Left lobe of liver (tissue), 2 donors: Measurements from ENCODE around the gene TCFL5. TPM values are rescaled to one million over a fixed set of nuclear protein-coding genes. Genes with fewer than 3 reads are reported as not detected.
A peak's percentile ranks its signal among the peaks of the same experiment; 100 is the strongest.

Source experiments
- ATAC-seq: fragments of 200-7000 bp; cut with Tn5 transposase; one replicate; pipeline ENCODE4 v1.9.1; 2020; ENCODE audit warnings: mild to moderate bottlenecking, moderate library complexity
- DNase-seq: peaks from one replicate; pipeline ENCODE4 v3.0.0-alpha.2; 2020; ENCODE audit warnings: low spot score
- total RNA-seq: library from RNA; stranded (reverse); gene quantifications from one replicate; pipeline ENCODE4 v1.2.1, GENCODE V29; 2021
- donor health status: DM: no; HTN: no; CAD: no; lungs with moderate emphysema.
- donor health status: DM: no; HTN: yes; CAD: no.

TCFL5 gene
- total RNA-seq, 1 donor from 2014 or later = 6.2 TPM

GRCh38 chr20:62896526-62896925 is 34.9 kb upstream of the TCFL5 start:
- DNase-seq (no peak), ATAC-seq (no peak)

- no peak for DNase-seq
Measured at GRCh38 chr20:62895539-62895938, 33.9 kb upstream of the TCFL5 start.

GRCh38 chr20:62894261-62894660 is 32.6 kb upstream of the TCFL5 start:
- DNase-seq (no peak), ATAC-seq (no peak)

More at GRCh38 chr20:62895539-62895938, 33.9 kb upstream of the TCFL5 start:
- no peak for ATAC-seq

GRCh38 chr20:62893700-62894099 is 32.1 kb upstream of the TCFL5 start:
- ATAC-seq (no peak), DNase-seq (no peak)

GRCh38 chr20:62892348-62893304 is 31.0 kb upstream of the TCFL5 start:
- ATAC-seq (no peak), DNase-seq (no peak)

GRCh38 chr20:62891111-62891510 is 29.5 kb upstream of the TCFL5 start:
- DNase-seq (no peak), ATAC-seq (no peak)

GRCh38 chr20:62890444-62890843 is 28.8 kb upstream of the TCFL5 start:
- no peak for DNase-seq
- no peak for ATAC-seq

GRCh38 chr20:62889871-62890270 is 28.2 kb upstream of the TCFL5 start:
- no peak for ATAC-seq
- DNase-seq = no peak

- DNase-seq = no peak
- no peak for ATAC-seq
Measured at GRCh38 chr20:62889411-62889810, 27.8 kb upstream of the TCFL5 start.

GRCh38 chr20:62888910-62889309 is 27.3 kb upstream of the TCFL5 start:
- peak; percentile 57 for ATAC-seq
- no peak for DNase-seq

GRCh38 chr20:62888406-62888805 is 26.8 kb upstream of the TCFL5 start:
- DNase-seq (no peak), ATAC-seq (peak; percentile 3)

- DNase-seq = no peak
- no peak for ATAC-seq
Measured at GRCh38 chr20:62887860-62888239, 26.2 kb upstream of the TCFL5 start.

- DNase-seq (no peak), ATAC-seq (peak; percentile 57)
Measured at GRCh38 chr20:62887152-62887859, 25.7 kb upstream of the TCFL5 start.

GRCh38 chr20:62886709-62887058 is 25.1 kb upstream of the TCFL5 start:
- no peak for DNase-seq
- no peak for ATAC-seq

GRCh38 chr20:62885896-62886708 is 24.5 kb upstream of the TCFL5 start:
- no peak for DNase-seq
- ATAC-seq = peak; percentile 42

- ATAC-seq (no peak), DNase-seq (no peak)
Measured at GRCh38 chr20:62885046-62885895, 23.6 kb upstream of the TCFL5 start.

GRCh38 chr20:62884556-62884955 is 22.9 kb upstream of the TCFL5 start:
- DNase-seq = no peak
- no peak for ATAC-seq

GRCh38 chr20:62882426-62882825 is 20.8 kb upstream of the TCFL5 start:
- ATAC-seq = no peak
- no peak for DNase-seq

GRCh38 chr20:62881662-62882395 is 20.2 kb upstream of the TCFL5 start:
- ATAC-seq (no peak), DNase-seq (no peak)
